KMS-11 (cell line): ENCODE results near the gene NOX5.

Source experiments
- H2AFZ ChIP-seq: fragments of 200-600 bp; sonication (generic); 2 replicates; pipeline ENCODE4 v1.6.1; 2016; ENCODE audit warnings: antibody characterized with exemption, mixed run types, low read depth
- H3K27ac ChIP-seq: fragments of 200-600 bp; sonication (generic); 2 replicates; pipeline ENCODE4 v1.6.1; 2016; ENCODE audit warnings: mild to moderate bottlenecking, mixed run types
- H3K27me3 ChIP-seq: fragments of 200-600 bp; sonication (generic); 2 replicates; pipeline ENCODE4 v1.6.1; 2017; ENCODE audit warnings: mild to moderate bottlenecking, low read depth, mixed run types, moderate library complexity; ENCODE audit not compliant: insufficient read depth
- H3K36me3 ChIP-seq: fragments of 200-600 bp; sonication (generic); 2 replicates; pipeline ENCODE4 v1.6.1; 2017; ENCODE audit warnings: mild to moderate bottlenecking, mixed run types; ENCODE audit not compliant: insufficient read depth
- H3K4me1 ChIP-seq: fragments of 200-600 bp; sonication (generic); 2 replicates; pipeline ENCODE4 v1.6.1; 2016; ENCODE audit warnings: mild to moderate bottlenecking, low read depth, mixed run types; ENCODE audit not compliant: poor library complexity, severe bottlenecking
- H3K4me2 ChIP-seq: fragments of 200-600 bp; sonication (generic); 2 replicates; pipeline ENCODE4 v1.7.0; 2016; ENCODE audit warnings: mild to moderate bottlenecking, mixed run types
- H3K4me3 ChIP-seq: fragments of 200-600 bp; sonication (generic); IDR thresholded peaks from 2 replicates; pipeline ENCODE4 v1.6.1; 2017; ENCODE audit warnings: low read depth, low read length, mixed read lengths; ENCODE audit not compliant: insufficient read depth
- H3K79me2 ChIP-seq: fragments of 200-600 bp; sonication (generic); 2 replicates; pipeline ENCODE4 v1.6.1; 2016; ENCODE audit warnings: low read depth, mixed run types; ENCODE audit not compliant: insufficient read depth
- H3K9ac ChIP-seq: fragments of 200-600 bp; sonication (generic); 2 replicates; pipeline ENCODE4 v1.6.1; 2016; ENCODE audit warnings: mild to moderate bottlenecking, mixed run types
- H4K20me1 ChIP-seq: fragments of 200-600 bp; sonication (generic); 2 replicates; pipeline ENCODE4 v1.6.1; 2016; ENCODE audit warnings: mild to moderate bottlenecking, mixed run types; ENCODE audit not compliant: insufficient read depth
- TF ChIP-seq, protein P1 (sequence below): fragments of 200-600 bp; sonication (generic); conservative IDR thresholded peaks from 2 replicates; pipeline ENCODE4 v1.6.1; 2017; ENCODE audit warnings: low read depth, mild to moderate bottlenecking, antibody characterized with exemption, low read length, moderate library complexity, mixed read lengths

The NOX5 gene

GRCh38 chr15:69018951-69019350 is 4.5 kb downstream of the NOX5 start:
- Histone ChIP-seq H2AFZ (no peak overlapping the region), H3K36me3 (no peaks in the 10 kb centered on the region), H3K4me1 (no peaks in the 10 kb centered on the region), H3K9ac (no peak overlapping the region), H3K4me3 (no peak overlapping the region), H3K79me2 (no peaks in the 10 kb centered on the region), H3K4me2 (no peak overlapping the region), H3K27me3 (no peaks in the 10 kb centered on the region), H3K27ac (no peak overlapping the region), H4K20me1 (no peaks in the 10 kb centered on the region)
- TF ChIP-seq, protein P1, sequence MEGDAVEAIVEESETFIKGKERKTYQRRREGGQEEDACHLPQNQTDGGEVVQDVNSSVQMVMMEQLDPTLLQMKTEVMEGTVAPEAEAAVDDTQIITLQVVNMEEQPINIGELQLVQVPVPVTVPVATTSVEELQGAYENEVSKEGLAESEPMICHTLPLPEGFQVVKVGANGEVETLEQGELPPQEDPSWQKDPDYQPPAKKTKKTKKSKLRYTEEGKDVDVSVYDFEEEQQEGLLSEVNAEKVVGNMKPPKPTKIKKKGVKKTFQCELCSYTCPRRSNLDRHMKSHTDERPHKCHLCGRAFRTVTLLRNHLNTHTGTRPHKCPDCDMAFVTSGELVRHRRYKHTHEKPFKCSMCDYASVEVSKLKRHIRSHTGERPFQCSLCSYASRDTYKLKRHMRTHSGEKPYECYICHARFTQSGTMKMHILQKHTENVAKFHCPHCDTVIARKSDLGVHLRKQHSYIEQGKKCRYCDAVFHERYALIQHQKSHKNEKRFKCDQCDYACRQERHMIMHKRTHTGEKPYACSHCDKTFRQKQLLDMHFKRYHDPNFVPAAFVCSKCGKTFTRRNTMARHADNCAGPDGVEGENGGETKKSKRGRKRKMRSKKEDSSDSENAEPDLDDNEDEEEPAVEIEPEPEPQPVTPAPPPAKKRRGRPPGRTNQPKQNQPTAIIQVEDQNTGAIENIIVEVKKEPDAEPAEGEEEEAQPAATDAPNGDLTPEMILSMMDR: no peak

GRCh38 chr15:69021895-69022294 is 7.4 kb downstream of the NOX5 start:
- Histone ChIP-seq H3K4me1 (no peaks in the 10 kb centered on the region), H3K4me2 (no peak overlapping the region)

DNA sequence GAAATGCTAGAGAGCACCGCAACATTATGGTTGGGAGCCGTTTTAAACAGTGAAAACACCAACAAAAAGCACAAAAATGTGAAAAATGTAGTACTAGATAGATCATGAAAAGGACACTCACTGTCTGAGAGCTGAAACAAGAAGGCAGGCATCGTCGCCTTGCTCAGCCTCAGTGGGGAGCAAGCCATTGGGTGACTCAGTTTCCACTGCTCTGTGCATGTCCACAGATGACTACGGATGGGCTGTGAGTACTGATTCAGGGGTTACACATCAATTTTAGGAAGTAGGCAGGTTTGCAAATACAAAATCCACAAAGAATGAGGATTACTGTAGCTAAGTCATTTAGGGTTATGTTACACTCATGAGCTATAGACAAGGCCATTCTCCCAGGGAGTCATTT is 10.8 kb downstream of the NOX5 start:
- no peaks in the 10 kb centered on the region for H3K4me1 ChIP-seq
- no peak overlapping the region for H2AFZ ChIP-seq
- no peaks in the 10 kb centered on the region for H4K20me1 ChIP-seq
- no peak overlapping the region for H3K9ac ChIP-seq
- no peaks in the 10 kb centered on the region for H3K27me3 ChIP-seq
- no peak overlapping the region for H3K27ac ChIP-seq
- no peak overlapping the region for H3K4me3 ChIP-seq
- TF ChIP-seq, protein P1: no peak
- no peaks in the 10 kb centered on the region for H3K36me3 ChIP-seq
- no peaks in the 10 kb centered on the region for H3K79me2 ChIP-seq
- no peak overlapping the region for H3K4me2 ChIP-seq

More at GRCh38 chr15:69021895-69022294, 7.4 kb downstream of the NOX5 start:
- Histone ChIP-seq H3K9ac (no peak overlapping the region), H4K20me1 (no peaks in the 10 kb centered on the region), H3K79me2 (no peaks in the 10 kb centered on the region), H3K27ac (no peak overlapping the region), H3K4me3 (no peak overlapping the region), H2AFZ (no peak overlapping the region), H3K36me3 (no peaks in the 10 kb centered on the region), H3K27me3 (no peaks in the 10 kb centered on the region)
- TF ChIP-seq, protein P1: no peak

DNA sequence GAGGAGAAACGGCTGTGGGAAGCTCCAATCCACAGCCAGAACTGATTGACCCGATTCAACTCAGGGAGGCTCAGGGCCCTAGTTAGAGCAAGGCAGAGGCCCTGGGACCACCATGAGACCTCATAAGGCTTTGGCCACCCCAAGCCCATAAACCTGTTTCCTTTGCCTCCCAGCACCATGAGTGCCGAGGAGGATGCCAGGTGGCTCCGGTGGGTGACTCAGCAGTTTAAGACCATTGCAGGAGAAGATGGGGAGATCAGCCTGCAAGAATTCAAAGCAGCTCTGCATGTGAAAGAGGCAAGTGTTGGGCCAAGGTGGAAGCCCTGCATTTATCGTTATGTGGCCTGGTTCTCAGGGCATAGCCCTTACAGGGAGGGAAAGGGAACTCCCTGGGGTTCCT is 11.9 kb downstream of the NOX5 start:
- H4K20me1 ChIP-seq: no peaks in the 10 kb centered on the region
- H3K4me2 ChIP-seq: no peak overlapping the region
- H2AFZ ChIP-seq: no peak overlapping the region
- no peaks in the 10 kb centered on the region for H3K79me2 ChIP-seq
- no peak overlapping the region for H3K4me3 ChIP-seq
- no peaks in the 10 kb centered on the region for H3K36me3 ChIP-seq
- TF ChIP-seq, protein P1: no peak
- H3K9ac ChIP-seq: no peak overlapping the region
- no peaks in the 10 kb centered on the region for H3K27me3 ChIP-seq
- no peaks in the 10 kb centered on the region for H3K4me1 ChIP-seq
- H3K27ac ChIP-seq: no peak overlapping the region
